ENCODE data around the gene IRS1. TPM values are rescaled to one million over a fixed set of nuclear protein-coding genes. Genes with fewer than 3 reads are reported as not detected.

The IRS1 gene
- total RNA-seq, 1 donor from 2014 or later: 18.6 TPM

GRCh38 chr2:226795281-226796011 lies 4.2 kb downstream of the IRS1 start:
- no peak for DNase-seq (ENCODE audit: low spot score in 2 of 2)
- Histone ChIP-seq H3K27me3 (no peaks in the 10 kb centered on the region), H3K27ac (peak overlapping the region; percentile 79 to 95), H3K4me1 (peaks cover 14 to 35% of the 10 kb centered on the region in 2 donors), H3K9me3 (no peaks in the 10 kb centered on the region), H3K36me3 (peaks cover 0 to 12% of the 10 kb centered on the region in 2 donors), H3K4me3 (peak overlapping the region; percentile 70 to 75)
- peak in 2 of 3 experiments; percentile 6 to 24 for TF ChIP-seq CTCF (IDR thresholded peaks at IDR 0.05)
- intact Hi-C loops (cut with DNase I): loop anchor here (5.0 kb wide), 2 partner anchors 213 to 353 kb away; no protein-coding TSS in a partner anchor

- Histone ChIP-seq H3K36me3 (peaks cover 0 to 12% of the 10 kb centered on the region in 2 donors), H3K9me3 (no peaks in the 10 kb centered on the region), H3K27me3 (no peaks in the 10 kb centered on the region), H3K4me1 (peaks cover 14 to 37% of the 10 kb centered on the region in 2 donors), H3K27ac (peak overlapping the region; percentile 79 to 95), H3K4me3 (peak overlapping the region; percentile 70 to 75)
- no peak for TF ChIP-seq CTCF (IDR thresholded peaks at IDR 0.05)
- intact Hi-C loops (cut with DNase I): loop anchor here (5.0 kb wide), 3 partner anchors 52 to 352 kb away; no protein-coding TSS in a partner anchor
- no peak for DNase-seq (ENCODE audit: low spot score in 2 of 2)
These were observed 4.9 kb downstream of the IRS1 start for GRCh38 chr2:226794751-226795171.

GRCh38 chr2:226794196-226794661 lies 5.4 kb downstream of the IRS1 start:
- Histone ChIP-seq H3K27ac (peak overlapping the region; percentile 79 to 95), H3K36me3 (peaks cover 0 to 12% of the 10 kb centered on the region in 2 donors), H3K9me3 (no peaks in the 10 kb centered on the region), H3K27me3 (no peaks in the 10 kb centered on the region), H3K4me1 (peaks cover 14 to 39% of the 10 kb centered on the region in 2 donors), H3K4me3 (peak overlapping the region; percentile 70 to 75)
- intact Hi-C loops (cut with DNase I): loop anchor here (5.0 kb wide), 1 partner anchor 52 kb away; no protein-coding TSS in a partner anchor
- no peak for TF ChIP-seq CTCF (IDR thresholded peaks at IDR 0.05)
- no peak for DNase-seq (ENCODE audit: low spot score in 2 of 2)

- intact Hi-C loops (cut with DNase I): loop anchor here (5.0 kb wide), 1 partner anchor 51 kb away; no protein-coding TSS in a partner anchor
- H3K4me1 ChIP-seq: peaks cover 14 to 41% of the 10 kb centered on the region in 2 donors
- no peak for DNase-seq (ENCODE audit: low spot score in 2 of 2)
- no peaks in the 10 kb centered on the region for H3K9me3 ChIP-seq
- peak overlapping the region; percentile 70 to 75 for H3K4me3 ChIP-seq
- peaks cover 0 to 12% of the 10 kb centered on the region in 2 donors for H3K36me3 ChIP-seq
- peak overlapping the region; percentile 79 to 95 for H3K27ac ChIP-seq
- no peaks in the 10 kb centered on the region for H3K27me3 ChIP-seq
- TF ChIP-seq CTCF (IDR thresholded peaks at IDR 0.05): no peak
These were observed 6.0 kb downstream of the IRS1 start for GRCh38 chr2:226793646-226794045.

- TF ChIP-seq CTCF (IDR thresholded peaks at IDR 0.05): no peak
- peaks cover 0 to 8% of the 10 kb centered on the region in 2 donors for H3K36me3 ChIP-seq
- H3K27ac ChIP-seq: peak overlapping the region; percentile 93 to 94
- DNase-seq (ENCODE audit: low spot score in 2 of 2): no peak
- H3K9me3 ChIP-seq: no peaks in the 10 kb centered on the region
- intact Hi-C loops (cut with DNase I): loop anchor here (5.0 kb wide), 1 partner anchor 50 kb away; no protein-coding TSS in a partner anchor
- peak overlapping the region; percentile 70 to 75 for H3K4me3 ChIP-seq
- H3K27me3 ChIP-seq: no peaks in the 10 kb centered on the region
- H3K4me1 ChIP-seq: peaks cover 14 to 37% of the 10 kb centered on the region in 2 donors
These were observed 7.3 kb downstream of the IRS1 start for GRCh38 chr2:226792155-226792881.
